Prostate gland (tissue), 2 donors: Measurements from ENCODE around the gene SLC35B1. TPM values are rescaled to one million over a fixed set of nuclear protein-coding genes. Genes with fewer than 3 reads are reported as not detected.

Experiments
- DNase-seq: peaks from one replicate; pipeline ENCODE4 v3.0.0-alpha.2; 2019; ENCODE audit warnings: low spot score
- H3K27ac ChIP-seq, 2 donors: fragments of 200-600 bp; sonication (generic); 2 replicates each; pipeline ENCODE4 v1.5.1; 2017 to 2019
- H3K27me3 ChIP-seq: fragments of 200-600 bp; sonication (generic); replicated peaks from 2 replicates; pipeline ENCODE4 v1.5.1; 2019; ENCODE audit not compliant: insufficient read depth
- H3K36me3 ChIP-seq, 2 donors: fragments of 200-600 bp; sonication (generic); 1 replicate in 1 of 2; 2 replicates in 1 of 2; pipeline versions ENCODE4 v1.5.1 to v1.8.1; 2017 to 2019
- H3K4me1 ChIP-seq: fragments of 200-600 bp; sonication (generic); replicated peaks from 2 replicates; pipeline ENCODE4 v1.5.1; 2019
- H3K4me3 ChIP-seq, 2 donors: fragments of 200-600 bp; sonication (generic); 2 replicates each; pipeline ENCODE4 v1.5.1; 2017 to 2019
- H3K9me3 ChIP-seq: fragments of 200-600 bp; sonication (generic); 2 replicates; pipeline ENCODE4 v1.5.1; 2017
- POLR2A ChIP-seq: fragments of 450-650 bp; IDR thresholded peaks from one replicate; pipeline ENCODE4 v1.6.1; 2016; ENCODE audit warnings: antibody characterized with exemption, mild to moderate bottlenecking
- POLR2AphosphoS5 ChIP-seq: sonication (generic); formaldehyde crosslinking; IDR thresholded peaks from one replicate; pipeline ENCODE4 v1.6.1; 2017; ENCODE audit warnings: antibody characterized with exemption
- WGBS: methylation state at CpG from one replicate; pipeline ENCODE4 v1.1.5; 2018; 5-methylcytosine and 5-hydroxymethylcytosine counted together
- intact Hi-C: fragments of 100-400 bp; cut with DNase I; formaldehyde crosslinking; loops from one replicate; pipeline ENCODE4 v1.14.2; 2022
- total RNA-seq, 2 donors: library from RNA; depleted of rRNA; stranded (reverse); fragments of >200 nt; gene quantifications; one replicate each; pipeline ENCODE4 v1.1.0, GENCODE V29; 2016
- TF ChIP-seq, protein P1 (sequence below), 4 experiments: fragments of 200-600 bp in 2 of 4; fragments of 450-650 bp in 2 of 4; sonication (generic) in 2 of 4; IDR thresholded peaks; 1 replicate in 3 of 4; 2 replicates in 1 of 4; pipeline ENCODE4 v1.5.1; 2016 to 2019; ENCODE audit warnings: antibody characterized with exemption in 4 of 4, mild to moderate bottlenecking in 2 of 4, moderate library complexity in 2 of 4

The SLC35B1 gene
- total RNA-seq, 2 donors from 2014 or later = 31.0 to 81.0 TPM

DNA sequence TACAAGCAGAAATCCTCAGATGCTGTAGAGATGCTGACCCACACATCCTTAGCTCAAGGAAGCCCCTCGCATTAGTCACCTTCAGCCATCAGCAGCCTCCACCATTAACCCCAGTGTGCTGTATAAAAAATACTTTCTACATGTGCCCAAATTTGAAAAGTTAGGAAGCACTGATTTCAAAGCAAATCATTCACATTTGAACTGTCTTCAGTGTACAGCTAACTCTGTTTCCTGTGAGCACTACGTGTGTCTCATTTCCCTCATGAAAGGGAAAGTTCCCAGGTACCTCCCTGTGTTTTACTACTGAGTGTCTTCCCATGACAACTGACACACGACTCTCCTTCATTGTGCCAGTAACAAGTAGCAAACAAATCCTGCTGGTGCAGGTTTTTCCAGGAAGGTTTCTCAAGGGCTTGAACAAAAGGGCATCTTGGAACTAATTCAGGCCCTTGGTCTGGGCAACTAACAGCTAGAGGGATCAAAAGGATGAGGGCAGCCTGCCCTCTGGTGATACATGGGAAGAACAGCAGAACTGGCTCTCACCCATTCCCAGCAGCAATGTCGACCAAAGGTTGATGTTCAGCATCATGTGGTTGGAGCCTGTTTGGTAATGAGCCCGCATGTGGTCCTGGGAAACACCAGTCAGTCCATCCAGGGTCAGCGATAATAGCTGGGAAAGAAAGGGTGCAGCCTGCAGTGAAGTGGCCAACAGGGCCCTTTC is 4.0 kb downstream of the SLC35B1 start:
- intact Hi-C loops = no loop called here
- TF ChIP-seq POLR2A (no peak), POLR2AphosphoS5 (peak; percentile 78)
- TF ChIP-seq, protein P1, sequence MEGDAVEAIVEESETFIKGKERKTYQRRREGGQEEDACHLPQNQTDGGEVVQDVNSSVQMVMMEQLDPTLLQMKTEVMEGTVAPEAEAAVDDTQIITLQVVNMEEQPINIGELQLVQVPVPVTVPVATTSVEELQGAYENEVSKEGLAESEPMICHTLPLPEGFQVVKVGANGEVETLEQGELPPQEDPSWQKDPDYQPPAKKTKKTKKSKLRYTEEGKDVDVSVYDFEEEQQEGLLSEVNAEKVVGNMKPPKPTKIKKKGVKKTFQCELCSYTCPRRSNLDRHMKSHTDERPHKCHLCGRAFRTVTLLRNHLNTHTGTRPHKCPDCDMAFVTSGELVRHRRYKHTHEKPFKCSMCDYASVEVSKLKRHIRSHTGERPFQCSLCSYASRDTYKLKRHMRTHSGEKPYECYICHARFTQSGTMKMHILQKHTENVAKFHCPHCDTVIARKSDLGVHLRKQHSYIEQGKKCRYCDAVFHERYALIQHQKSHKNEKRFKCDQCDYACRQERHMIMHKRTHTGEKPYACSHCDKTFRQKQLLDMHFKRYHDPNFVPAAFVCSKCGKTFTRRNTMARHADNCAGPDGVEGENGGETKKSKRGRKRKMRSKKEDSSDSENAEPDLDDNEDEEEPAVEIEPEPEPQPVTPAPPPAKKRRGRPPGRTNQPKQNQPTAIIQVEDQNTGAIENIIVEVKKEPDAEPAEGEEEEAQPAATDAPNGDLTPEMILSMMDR (IDR thresholded peaks at IDR 0.05) = peak in 3 of 4 experiments; percentile 38 to 61 (median 48)
- Histone ChIP-seq H3K27ac (peak overlapping the region in 1 of 2 donors; percentile 28), H3K9me3 (no peaks in the 10 kb centered on the region), H3K36me3 (peaks cover 15 to 16% of the 10 kb centered on the region in 2 donors), H3K27me3 (no peaks in the 10 kb centered on the region), H3K4me3 (no peak overlapping the region), H3K4me1 (peaks cover 4% of the 10 kb centered on the region)
- 44% methylated on average over 6 of the region's 6 CpGs for WGBS
- peak; percentile 75 for DNase-seq

DNA sequence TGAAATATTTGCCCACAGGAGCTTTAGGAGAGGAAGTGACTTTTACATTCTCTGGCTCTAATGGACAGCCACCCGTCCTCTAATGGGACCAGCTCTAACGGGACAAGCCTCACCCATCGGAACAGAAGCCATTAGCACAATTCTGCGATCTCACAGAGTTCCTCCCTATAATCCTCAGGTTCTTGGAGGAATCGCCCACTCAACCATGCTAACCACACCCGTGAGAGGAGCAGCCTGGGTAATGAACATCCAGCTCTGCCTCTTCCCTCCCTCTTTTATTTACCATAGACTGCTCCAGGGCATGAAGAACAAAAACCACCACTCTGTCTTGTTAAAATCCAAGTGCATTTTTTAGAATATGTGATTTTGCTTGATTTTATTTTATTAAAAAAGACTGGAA is 6.8 kb downstream of the SLC35B1 start:
- 76% methylated on average over 6 of the region's 6 CpGs for WGBS

DNA sequence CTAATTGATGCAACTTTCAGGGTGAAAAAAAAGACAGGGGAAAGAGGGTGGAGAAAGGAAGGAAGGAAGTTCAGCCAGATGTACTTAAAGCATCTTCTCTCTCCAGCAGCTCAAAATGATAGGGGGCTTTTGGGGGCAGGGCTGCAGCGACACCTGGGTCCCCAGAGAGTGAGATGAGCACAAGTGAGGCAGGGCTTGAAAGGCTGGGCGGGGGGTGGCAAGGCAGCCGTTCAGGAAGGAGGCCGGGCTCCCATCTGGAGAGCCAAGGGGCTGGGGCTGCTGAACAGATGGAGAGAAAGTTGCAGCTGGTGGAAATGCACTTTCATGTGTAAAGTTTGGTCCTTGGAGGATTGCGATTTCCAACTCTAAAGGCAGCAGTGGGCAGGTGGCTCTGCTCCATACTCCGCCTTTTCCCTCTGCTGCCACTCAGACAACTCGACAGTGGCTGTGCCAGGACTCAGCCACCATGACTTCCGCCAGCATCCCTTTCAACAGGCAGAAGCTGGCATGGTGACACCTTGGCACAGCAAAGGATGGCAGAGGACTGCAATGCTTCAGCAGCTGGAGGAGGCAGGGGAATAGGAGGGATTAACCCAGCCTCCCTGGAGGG is 7.7 kb downstream of the SLC35B1 start:
- Histone ChIP-seq H3K27me3 (no peaks in the 10 kb centered on the region), H3K9me3 (no peaks in the 10 kb centered on the region), H3K4me3 (no peak overlapping the region), H3K36me3 (peaks cover 15 to 16% of the 10 kb centered on the region in 2 donors), H3K4me1 (no peaks in the 10 kb centered on the region), H3K27ac (no peak overlapping the region)
- WGBS = 59% methylated on average over 8 of the region's 8 CpGs
- DNase-seq = no peak
- intact Hi-C loops = no loop called here
- TF ChIP-seq POLR2AphosphoS5 = no peak
- no peak for TF ChIP-seq POLR2A
- TF ChIP-seq, protein P1 (IDR thresholded peaks at IDR 0.05) = no peak

More for the DNA sequence above, 6.8 kb downstream of the SLC35B1 start:
- H3K27ac ChIP-seq = no peak overlapping the region
- intact Hi-C loops = no loop called here
- peaks cover 15 to 16% of the 10 kb centered on the region in 2 donors for H3K36me3 ChIP-seq
- H3K4me1 ChIP-seq = no peaks in the 10 kb centered on the region
- H3K27me3 ChIP-seq = no peaks in the 10 kb centered on the region
- H3K9me3 ChIP-seq = no peaks in the 10 kb centered on the region
- DNase-seq = no peak
- TF ChIP-seq POLR2A = no peak
- TF ChIP-seq, protein P1 (IDR thresholded peaks at IDR 0.05) = no peak
- no peak for TF ChIP-seq POLR2AphosphoS5
- H3K4me3 ChIP-seq = no peak overlapping the region

DNA sequence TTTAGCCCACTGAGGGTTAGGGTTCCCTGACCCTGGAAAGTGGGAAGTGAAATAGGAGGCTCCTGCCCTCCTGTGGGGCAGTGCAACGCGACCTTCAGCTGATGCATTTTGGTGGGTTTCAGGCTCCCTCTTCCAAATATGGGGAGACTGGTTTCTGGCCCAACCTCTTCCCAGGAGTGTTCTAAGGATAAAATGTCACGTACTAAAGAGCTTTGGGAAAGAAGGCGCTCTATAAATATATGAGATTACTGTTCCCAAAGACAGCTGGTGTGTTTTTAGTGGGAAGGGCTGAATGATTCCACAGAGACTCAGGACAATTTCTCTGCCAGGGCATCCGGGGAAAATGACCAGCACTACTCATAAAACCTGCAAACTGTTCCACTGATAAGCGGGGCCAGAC is 9.8 kb downstream of the SLC35B1 start:
- DNase-seq = no peak
- 51% methylated on average over 6 of the region's 6 CpGs for WGBS
- intact Hi-C loops = no loop called here

More for the DNA sequence above, 9.8 kb downstream of the SLC35B1 start:
- peaks cover 4 to 11% of the 10 kb centered on the region in 2 donors for H3K36me3 ChIP-seq
- H3K9me3 ChIP-seq = no peaks in the 10 kb centered on the region
- H3K27me3 ChIP-seq = no peaks in the 10 kb centered on the region
- no peak overlapping the region for H3K4me3 ChIP-seq
- no peak for TF ChIP-seq POLR2A
- TF ChIP-seq, protein P1 (IDR thresholded peaks at IDR 0.05) = no peak
- H3K27ac ChIP-seq = no peak overlapping the region
- no peaks in the 10 kb centered on the region for H3K4me1 ChIP-seq
